Measurements from ENCODE around the gene MUTYH.
"Not testable (repeated sequence)": the region's sequence is repeated elsewhere in the genome, so short reads cannot be mapped to it uniquely, and the experiment has no call there.

- TF ChIP-seq, protein P1, sequence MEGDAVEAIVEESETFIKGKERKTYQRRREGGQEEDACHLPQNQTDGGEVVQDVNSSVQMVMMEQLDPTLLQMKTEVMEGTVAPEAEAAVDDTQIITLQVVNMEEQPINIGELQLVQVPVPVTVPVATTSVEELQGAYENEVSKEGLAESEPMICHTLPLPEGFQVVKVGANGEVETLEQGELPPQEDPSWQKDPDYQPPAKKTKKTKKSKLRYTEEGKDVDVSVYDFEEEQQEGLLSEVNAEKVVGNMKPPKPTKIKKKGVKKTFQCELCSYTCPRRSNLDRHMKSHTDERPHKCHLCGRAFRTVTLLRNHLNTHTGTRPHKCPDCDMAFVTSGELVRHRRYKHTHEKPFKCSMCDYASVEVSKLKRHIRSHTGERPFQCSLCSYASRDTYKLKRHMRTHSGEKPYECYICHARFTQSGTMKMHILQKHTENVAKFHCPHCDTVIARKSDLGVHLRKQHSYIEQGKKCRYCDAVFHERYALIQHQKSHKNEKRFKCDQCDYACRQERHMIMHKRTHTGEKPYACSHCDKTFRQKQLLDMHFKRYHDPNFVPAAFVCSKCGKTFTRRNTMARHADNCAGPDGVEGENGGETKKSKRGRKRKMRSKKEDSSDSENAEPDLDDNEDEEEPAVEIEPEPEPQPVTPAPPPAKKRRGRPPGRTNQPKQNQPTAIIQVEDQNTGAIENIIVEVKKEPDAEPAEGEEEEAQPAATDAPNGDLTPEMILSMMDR (IDR thresholded peaks at IDR 0.05), result not testable (repeated sequence)
- TF ChIP-seq EP300 (IDR thresholded peaks at IDR 0.05), result not testable (repeated sequence)
Measured at GRCh38 chr1:45291002-45291401, 49.2 kb downstream of the MUTYH start.
